Body of pancreas (tissue), 4 donors: ENCODE measurements around the gene PSPN. TPM values are rescaled to one million over a fixed set of nuclear protein-coding genes. Genes with fewer than 3 reads are reported as not detected.
"Not testable (repeated sequence)": the region's sequence is repeated elsewhere in the genome, so short reads cannot be mapped to it uniquely, and the experiment has no call there.

Source experiments
- ATAC-seq: fragments of 150-250 bp; one replicate; pipeline ENCODE4 v1.9.1; 2016
- DNase-seq, 4 donors: peaks; one replicate each; pipeline ENCODE4 v3.0.0-alpha.2; 2019
- H3K27ac ChIP-seq, 4 donors: fragments of 200-600 bp; sonication (generic); 1 replicate in 3 of 4; 2 replicates in 1 of 4; pipeline versions ENCODE4 v1.5.1 to v1.6.1; 2016 to 2019; ENCODE audit warnings: mild to moderate bottlenecking in 1 of 4, mixed read lengths in 1 of 4, moderate library complexity in 1 of 4
- H3K27me3 ChIP-seq, 2 donors: fragments of 200-600 bp; sonication (generic); one replicate each; pipeline ENCODE4 v1.6.0; 2016; ENCODE audit warnings: mild to moderate bottlenecking in 1 of 2
- H3K36me3 ChIP-seq, 2 donors: fragments of 200-600 bp; sonication (generic); replicated peaks in 1 of 2; 2 replicates each; pipeline ENCODE4 v1.5.1; 2016; ENCODE audit warnings: low read depth in 2 of 2; ENCODE audit not compliant: insufficient read depth in 1 of 2
- H3K4me1 ChIP-seq: fragments of 200-600 bp; sonication (generic); one replicate; pipeline ENCODE4 v1.6.0; 2016
- H3K4me3 ChIP-seq, 2 donors: fragments of 200-600 bp; sonication (generic); 1 replicate in 1 of 2; 2 replicates in 1 of 2; pipeline ENCODE4 v1.5.1; 2016 to 2019
- H3K9me3 ChIP-seq, 3 donors: fragments of 200-600 bp; sonication (generic); 1 replicate in 2 of 3; 2 replicates in 1 of 3; pipeline ENCODE4 v1.5.1; 2016
- POLR2A ChIP-seq, 3 donors: fragments of 450-650 bp; IDR thresholded peaks; one replicate each; pipeline ENCODE4 v1.6.1; 2016; ENCODE audit warnings: antibody characterized with exemption in 3 of 3, mild to moderate bottlenecking in 2 of 3
- WGBS, 2 donors: methylation state at CpG; one replicate each; pipeline ENCODE4 v1.1.5; 2017; 5-methylcytosine and 5-hydroxymethylcytosine counted together
- intact Hi-C: fragments of 100-400 bp; cut with DNase I; formaldehyde crosslinking; loops from one replicate; pipeline ENCODE4 v1.15.1; 2023
- total RNA-seq, 2 donors: library from RNA; depleted of rRNA; stranded (reverse); fragments of >200 nt; gene quantifications; one replicate each; pipeline ENCODE4 v1.1.0, GENCODE V29; 2016
- TF ChIP-seq, protein P1 (sequence below), 7 experiments: fragments of 450-650 bp in 4 of 7; fragments of 200-600 bp in 3 of 7; sonication (generic) in 3 of 7; IDR thresholded peaks; one replicate each; pipeline ENCODE4 v1.5.1; 2016 to 2019; ENCODE audit warnings: antibody characterized with exemption in 7 of 7

The PSPN gene
- total RNA-seq, 2 donors from 2014 or later, result 0.52 to 8.6 TPM

DNA sequence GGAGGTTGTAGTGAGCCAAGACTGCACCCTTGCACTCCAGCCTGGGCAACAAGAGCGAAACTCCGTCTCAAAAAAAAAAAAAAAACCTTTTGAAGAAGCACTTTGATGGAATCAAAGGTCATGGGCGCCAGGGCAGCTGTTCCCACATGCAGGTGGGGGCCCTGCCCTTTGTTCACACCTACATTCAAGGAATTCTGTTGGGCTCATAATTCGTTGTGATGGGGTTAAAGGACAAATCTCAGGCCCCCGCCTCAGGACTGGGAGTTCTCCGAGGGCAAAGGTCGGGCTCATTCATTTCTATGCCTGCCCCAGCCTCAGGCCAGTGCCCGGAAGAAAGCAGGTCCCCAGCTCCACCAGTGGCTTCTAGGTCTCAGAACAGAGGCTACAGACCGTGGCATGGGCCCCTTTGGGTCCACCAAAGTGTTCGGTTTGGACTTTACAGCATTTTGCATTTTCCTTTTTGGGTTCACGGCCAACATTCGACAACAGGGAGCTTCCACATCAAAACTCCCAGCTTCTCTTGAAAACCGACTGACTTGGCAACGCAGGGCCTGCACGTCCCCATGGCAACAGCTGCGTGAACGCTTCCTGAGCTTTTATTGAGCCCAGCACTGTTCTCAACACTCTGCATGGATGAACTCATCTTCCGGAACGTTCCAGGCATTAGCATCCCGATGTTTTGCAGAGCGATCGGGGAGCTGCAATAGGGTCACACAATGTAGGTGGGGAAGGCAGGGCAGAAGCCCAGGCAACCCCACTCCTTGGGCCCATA is 27.3 kb upstream of the PSPN start:
- H3K4me1 ChIP-seq, result no peaks in the 10 kb centered on the region
- WGBS, 2 donors, result 55 to 65% methylated on average over 18 to 22 of the region's 22 CpGs
- H3K9me3 ChIP-seq, result no peaks in the 10 kb centered on the region
- no peak for TF ChIP-seq POLR2A (IDR thresholded peaks at IDR 0.05)
- TF ChIP-seq, protein P1, sequence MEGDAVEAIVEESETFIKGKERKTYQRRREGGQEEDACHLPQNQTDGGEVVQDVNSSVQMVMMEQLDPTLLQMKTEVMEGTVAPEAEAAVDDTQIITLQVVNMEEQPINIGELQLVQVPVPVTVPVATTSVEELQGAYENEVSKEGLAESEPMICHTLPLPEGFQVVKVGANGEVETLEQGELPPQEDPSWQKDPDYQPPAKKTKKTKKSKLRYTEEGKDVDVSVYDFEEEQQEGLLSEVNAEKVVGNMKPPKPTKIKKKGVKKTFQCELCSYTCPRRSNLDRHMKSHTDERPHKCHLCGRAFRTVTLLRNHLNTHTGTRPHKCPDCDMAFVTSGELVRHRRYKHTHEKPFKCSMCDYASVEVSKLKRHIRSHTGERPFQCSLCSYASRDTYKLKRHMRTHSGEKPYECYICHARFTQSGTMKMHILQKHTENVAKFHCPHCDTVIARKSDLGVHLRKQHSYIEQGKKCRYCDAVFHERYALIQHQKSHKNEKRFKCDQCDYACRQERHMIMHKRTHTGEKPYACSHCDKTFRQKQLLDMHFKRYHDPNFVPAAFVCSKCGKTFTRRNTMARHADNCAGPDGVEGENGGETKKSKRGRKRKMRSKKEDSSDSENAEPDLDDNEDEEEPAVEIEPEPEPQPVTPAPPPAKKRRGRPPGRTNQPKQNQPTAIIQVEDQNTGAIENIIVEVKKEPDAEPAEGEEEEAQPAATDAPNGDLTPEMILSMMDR (IDR thresholded peaks at IDR 0.05), result no peak
- DNase-seq (peak in 2 of 4 donors; percentile 39 to 50), ATAC-seq (no peak)
- no peak overlapping the region for H3K4me3 ChIP-seq
- no peaks in the 10 kb centered on the region for H3K36me3 ChIP-seq
- no peaks in the 10 kb centered on the region for H3K27me3 ChIP-seq
- intact Hi-C loops, result no loop called here
- no peak overlapping the region for H3K27ac ChIP-seq

- DNase-seq (no peak), ATAC-seq (no peak)
- H3K27me3 ChIP-seq, result no peaks in the 10 kb centered on the region
- H3K9me3 ChIP-seq, result no peaks in the 10 kb centered on the region
- no peak overlapping the region for H3K27ac ChIP-seq
- WGBS, 2 donors, result 87% methylated on average over 10 of the region's 10 CpGs
- no peaks in the 10 kb centered on the region for H3K36me3 ChIP-seq
- no peak for TF ChIP-seq POLR2A (IDR thresholded peaks at IDR 0.05)
- TF ChIP-seq, protein P1 (IDR thresholded peaks at IDR 0.05), result no peak
- intact Hi-C loops, result no loop called here
- H3K4me1 ChIP-seq, result no peaks in the 10 kb centered on the region
- H3K4me3 ChIP-seq, result no peak overlapping the region
These were observed 26.3 kb upstream of the PSPN start for GRCh38 chr19:6402058-6402457.

DNA sequence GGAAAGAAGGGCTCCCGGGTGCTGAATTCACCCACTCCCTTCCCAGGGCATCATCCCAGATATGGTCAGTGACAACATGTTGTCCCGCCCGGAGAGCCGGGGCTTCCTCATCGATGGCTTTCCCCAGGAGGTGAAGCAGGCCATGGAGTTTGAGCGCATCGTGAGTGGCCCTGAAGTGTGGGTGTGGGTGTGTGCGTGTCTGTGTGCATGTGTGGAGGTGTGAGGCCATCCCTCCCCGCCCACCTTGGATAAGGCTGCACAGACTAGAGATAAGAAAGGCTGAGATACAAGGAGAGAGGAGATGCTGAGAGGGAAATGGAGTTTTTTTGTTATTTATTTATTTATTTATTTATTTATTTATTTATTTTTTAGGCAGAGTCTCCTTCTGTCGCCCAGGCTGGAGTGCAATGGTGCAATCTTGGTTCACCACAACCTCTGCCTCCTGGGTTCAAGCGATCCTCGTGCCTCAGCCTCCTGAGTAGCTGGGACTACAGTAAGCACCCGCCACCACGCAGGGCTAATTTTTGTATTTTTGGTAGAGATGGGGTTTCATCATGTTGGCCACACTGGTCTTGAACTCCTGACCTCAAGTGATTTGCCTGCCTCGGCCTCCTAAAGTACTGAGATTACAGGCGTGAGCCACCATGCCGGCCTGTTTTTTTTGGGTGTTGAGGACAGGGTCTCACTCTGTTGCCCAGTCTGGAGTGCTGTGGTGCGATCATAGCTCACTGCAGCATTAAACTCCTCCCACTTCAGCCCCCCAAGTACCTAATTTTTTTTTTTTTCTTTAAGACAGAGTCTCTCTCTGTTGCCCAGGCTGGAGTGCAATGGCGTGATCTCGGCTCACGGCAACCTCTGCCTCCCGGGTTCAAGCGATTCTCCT is 24.6 kb upstream of the PSPN start:
- H3K27me3 ChIP-seq, H3K36me3 ChIP-seq, H3K9me3 ChIP-seq, intact Hi-C loops, H3K27ac ChIP-seq, DNase-seq, ATAC-seq, H3K4me3 ChIP-seq, H3K4me1 ChIP-seq: not testable (repeated sequence)
- 80 to 91% methylated on average over 18 to 22 of the region's 23 CpGs for WGBS, 2 donors

GRCh38 chr19:6396305-6396704 is 20.6 kb upstream of the PSPN start:
- no peaks in the 10 kb centered on the region for H3K36me3 ChIP-seq
- no peak overlapping the region for H3K27ac ChIP-seq
- no peak for DNase-seq
- intact Hi-C loops, result no loop called here
- peaks cover 17% of the 10 kb centered on the region for H3K4me1 ChIP-seq
- ATAC-seq, result no peak
- no peak overlapping the region for H3K4me3 ChIP-seq
- H3K9me3 ChIP-seq, result no peaks in the 10 kb centered on the region
- H3K27me3 ChIP-seq, result no peaks in the 10 kb centered on the region
- TF ChIP-seq, protein P1 (IDR thresholded peaks at IDR 0.05), result no peak
- no peak for TF ChIP-seq POLR2A (IDR thresholded peaks at IDR 0.05)
- 88 to 94% methylated on average over 9 to 12 of the region's 12 CpGs for WGBS, 2 donors

DNA sequence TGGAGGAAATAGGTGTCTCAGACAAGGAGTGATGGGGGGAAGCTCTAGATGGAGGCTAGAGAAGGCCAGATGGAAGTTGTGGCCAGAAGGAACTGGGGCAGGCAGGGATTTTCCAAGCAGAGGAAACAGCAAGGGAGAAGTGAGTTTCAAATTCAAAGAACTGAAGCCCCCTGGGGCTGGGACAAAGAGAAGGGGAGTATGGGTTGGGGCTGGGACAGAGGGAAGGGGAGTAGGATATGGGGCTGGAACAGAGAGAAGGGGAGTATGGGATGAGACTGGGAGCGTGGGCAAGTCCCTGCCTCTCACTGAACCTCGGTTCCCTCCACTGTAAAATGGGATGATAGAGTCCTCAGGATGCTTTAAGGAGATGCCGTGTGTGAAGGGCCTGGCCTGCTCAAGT is 19.1 kb upstream of the PSPN start:
- no peaks in the 10 kb centered on the region for H3K9me3 ChIP-seq
- H3K27ac ChIP-seq, result no peak overlapping the region
- H3K4me1 ChIP-seq, result peaks cover 21% of the 10 kb centered on the region
- H3K4me3 ChIP-seq, result no peak overlapping the region
- intact Hi-C loops, result no loop called here
- DNase-seq (no peak), ATAC-seq (no peak)
- H3K27me3 ChIP-seq, result no peaks in the 10 kb centered on the region
- 85 to 97% methylated on average over 3 of the region's 3 CpGs for WGBS, 2 donors
- no peak for TF ChIP-seq POLR2A (IDR thresholded peaks at IDR 0.05)
- TF ChIP-seq, protein P1 (IDR thresholded peaks at IDR 0.05), result no peak
- H3K36me3 ChIP-seq, result peaks cover 0 to 2% of the 10 kb centered on the region in 2 donors
